Endothelial cell of umbilical vein (primary cell): Measurements from ENCODE around the gene EDRF1. TPM values are rescaled to one million over a fixed set of nuclear protein-coding genes. Genes with fewer than 3 reads are reported as not detected.
"Not testable (repeated sequence)": the region's sequence is repeated elsewhere in the genome, so short reads cannot be mapped to it uniquely, and the experiment has no call there.

Experiments used
- BruUV-seq: library from RNA; stranded (reverse); fragments of 400-500 nt; replicated peaks from 2 replicates; lab custom pipeline; 2021; lab: Mats Ljungman, UMichigan
- CTCF ChIA-PET: fragments of 300-600, 350-600 bp; sonication (Branson Sonifier 250); formaldehyde crosslinking; loops from one replicate; lab custom pipeline; 2021; ENCODE audit warnings: antibody characterized with exemption, inconsistent platforms; lab: Charles Lee
- POLR2A ChIA-PET: fragments of 300-600, 350-600 bp; sonication (Branson Sonifier 250); formaldehyde crosslinking; loops from one replicate; lab custom pipeline; 2021; ENCODE audit warnings: antibody characterized with exemption, inconsistent platforms; lab: Charles Lee
- DNase-seq: peaks from one replicate; pipeline ENCODE4 v3.0.0-alpha.2; 2011; ENCODE audit warnings: low read depth, low spot score
- FAIRE-seq: peaks from 2 replicates; lab custom pipeline; 2011; peaks lifted over from hg19 to GRCh38; lab: Jason Lieb, UNC
- H2AFZ ChIP-seq: 2 replicates; pipeline ENCODE4 v1.6.0; 2012; ENCODE audit warnings: low read depth, low read length, control low read depth, inconsistent platforms
- H3K27ac ChIP-seq: 2 replicates; pipeline ENCODE4 v1.5.1; 2011; ENCODE audit warnings: low read depth, mild to moderate bottlenecking, control low read depth, low read length, moderate library complexity; ENCODE audit not compliant: insufficient read depth
- H3K27me3 ChIP-seq, 2 experiments: 2 replicates each; pipeline versions ENCODE4 v1.6.0 to v1.6.1; 2011; ENCODE audit warnings: low read length in 2 of 2, mixed read lengths in 1 of 2; ENCODE audit not compliant: control insufficient read depth in 2 of 2, insufficient read depth in 2 of 2
- H3K36me3 ChIP-seq, 2 experiments: 2 replicates in 1 of 2; 3 replicates in 1 of 2; pipeline ENCODE4 v1.5.1; 2011; ENCODE audit warnings: low read length in 2 of 2, mild to moderate bottlenecking in 1 of 2, moderate library complexity in 1 of 2; ENCODE audit not compliant: control insufficient read depth in 2 of 2, insufficient read depth in 2 of 2; ENCODE audit errors: extremely low read depth in 1 of 2
- H3K4me1 ChIP-seq: 3 replicates; pipeline ENCODE4 v1.5.1; 2011; ENCODE audit warnings: mild to moderate bottlenecking, low read length; ENCODE audit not compliant: control insufficient read depth, insufficient read depth; ENCODE audit errors: extremely low read depth
- H3K4me2 ChIP-seq: 2 replicates; pipeline ENCODE4 v1.6.1; 2011; ENCODE audit warnings: low read length, control low read depth, mixed read lengths; ENCODE audit not compliant: insufficient read depth
- H3K4me3 ChIP-seq, 3 experiments: fragments of 200-600 bp in 1 of 3; sonication (generic), shearing (Covaris generic) in 1 of 3; replicated peaks in 1 of 3; 2 replicates each; pipeline ENCODE4 v1.5.1; 2011 to 2016; ENCODE audit warnings: control low read depth in 3 of 3, low read length in 3 of 3, mild to moderate bottlenecking in 2 of 3, inconsistent platforms in 1 of 3, low read depth in 1 of 3, moderate library complexity in 1 of 3; ENCODE audit not compliant: insufficient read depth in 1 of 3
- H3K79me2 ChIP-seq: 2 replicates; pipeline ENCODE4 v1.6.0; 2012; ENCODE audit warnings: low read length, inconsistent platforms; ENCODE audit not compliant: control insufficient read depth, insufficient read depth
- H3K9ac ChIP-seq: replicated peaks from 2 replicates; pipeline ENCODE3; 2011; ENCODE audit warnings: low read length, control low read depth; ENCODE audit not compliant: insufficient read depth; ENCODE audit errors: extremely low read depth
- H3K9me1 ChIP-seq: replicated peaks from 3 replicates; pipeline ENCODE4 v1.6.0; 2011; ENCODE audit warnings: mild to moderate bottlenecking, low read length; ENCODE audit not compliant: control insufficient read depth, insufficient read depth; ENCODE audit errors: extremely low read depth
- H3K9me3 ChIP-seq: replicated peaks from 2 replicates; pipeline ENCODE4 v1.5.1; 2012; ENCODE audit warnings: low read length, inconsistent platforms; ENCODE audit not compliant: control insufficient read depth, insufficient read depth
- H4K20me1 ChIP-seq: replicated peaks from 2 replicates; pipeline ENCODE3; 2011; ENCODE audit warnings: mild to moderate bottlenecking, low read length; ENCODE audit not compliant: control insufficient read depth, insufficient read depth; ENCODE audit errors: extremely low read depth
- EZH2 ChIP-seq: IDR thresholded peaks from 2 replicates; pipeline ENCODE4 v1.6.1; 2012; ENCODE audit warnings: borderline replicate concordance, low read depth, mild to moderate bottlenecking, moderate library complexity, low read length, inconsistent platforms; ENCODE audit not compliant: severe bottlenecking
- JUN ChIP-seq: IDR thresholded peaks from 2 replicates; pipeline ENCODE4 v1.6.1; 2011; ENCODE audit warnings: borderline replicate concordance, low read depth; ENCODE audit not compliant: insufficient read length, insufficient read depth
- MYC ChIP-seq: IDR thresholded peaks from one replicate; pipeline ENCODE4 v1.6.1; 2011; ENCODE audit warnings: mild to moderate bottlenecking, low read depth, low read length
- POLR2AphosphoS5 ChIP-seq: IDR thresholded peaks from 2 replicates; pipeline ENCODE4 v1.6.1; 2012; ENCODE audit warnings: low read depth, mild to moderate bottlenecking, control low read depth, low read length, moderate library complexity; ENCODE audit not compliant: insufficient read depth
- dilution Hi-C: fragments of 300-500 bp; cut with MboI; formaldehyde crosslinking; loops from one replicate; pipeline ENCODE4 v1.15.0; 2019; ENCODE audit warnings: low sequenced_read_pairs; ENCODE audit not compliant: extremely low pct_ligation_motif_present
- intact Hi-C: fragments of 100-400 bp; cut with micrococcal nuclease; formaldehyde crosslinking; loops from one replicate; pipeline ENCODE4 v1.10.0; 2022
- polyA plus RNA-seq, 4 experiments: library from polyadenylated mRNA; depleted of rRNA in 3 of 4; stranded (reverse) in 3 of 4; unstranded in 1 of 4; fragments of >200 nt; gene quantifications; 2 replicates each; pipeline versions ENCODE4 v1.2.1 to v1.2.3, GENCODE V29; 2011 to 2012; ENCODE audit warnings: missing spikeins in 1 of 4
- total RNA-seq: library from RNA; stranded (reverse); gene quantifications from 2 replicates; pipeline ENCODE4 v1.2.3, GENCODE V29; 2021

The EDRF1 gene
- total and polyA plus RNA-seq, 2 donors (not counting 3 experiments of a cell fraction or from before 2014, with no cell fraction given), result 11.6 to 27.8 TPM

DNA sequence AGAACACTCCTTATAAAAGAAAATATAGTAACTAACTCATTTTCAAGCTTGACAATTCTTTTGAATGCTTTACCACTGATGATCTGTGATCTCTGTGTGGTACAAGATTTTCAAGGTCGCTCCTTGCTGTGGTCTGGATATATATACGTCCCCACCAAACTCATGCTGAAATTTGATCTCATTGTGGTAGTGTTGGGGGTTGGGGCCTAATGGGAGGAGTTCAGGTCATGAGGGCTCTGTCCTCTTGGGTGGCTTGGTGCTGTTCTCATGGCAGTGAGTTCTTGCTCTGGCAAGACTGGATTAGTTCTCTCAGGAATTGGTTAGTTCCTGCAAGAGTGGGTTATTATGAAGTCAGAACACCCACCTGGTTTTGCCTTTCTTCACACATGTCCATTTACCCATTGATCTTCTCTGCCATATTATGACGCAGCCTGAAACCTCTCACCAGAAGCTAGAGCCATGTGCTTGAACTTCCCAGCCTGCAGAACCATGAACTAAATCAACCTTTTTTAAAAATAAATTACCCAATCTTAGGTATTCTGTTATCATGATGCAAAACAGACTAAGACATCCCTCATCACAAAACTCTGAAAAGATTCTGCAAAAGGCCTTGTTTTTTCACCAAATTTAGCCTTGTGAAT is 8.3 kb upstream of the EDRF1 start:
- POLR2A ChIA-PET, result no interaction called here

DNA sequence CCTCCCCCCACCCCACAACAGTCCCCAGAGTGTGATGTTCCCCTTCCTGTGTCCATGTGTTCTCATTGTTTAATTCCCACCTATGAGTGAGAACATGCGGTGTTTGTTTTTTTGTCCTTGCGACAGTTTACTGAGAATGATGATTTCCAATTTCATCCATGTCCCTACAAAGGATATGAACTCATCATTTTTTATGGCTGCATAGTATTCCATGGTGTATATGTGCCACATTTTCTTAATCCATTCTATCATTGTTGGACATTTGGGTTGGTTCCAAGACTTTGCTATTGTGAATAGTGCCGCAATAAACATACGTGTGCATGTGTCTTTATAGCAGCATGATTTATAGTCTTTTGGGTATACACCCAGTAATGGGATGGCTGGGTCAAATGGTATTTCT is 4.8 kb upstream of the EDRF1 start:
- H3K4me3 ChIP-seq, H4K20me1 ChIP-seq, H3K4me2 ChIP-seq, DNase-seq, BruUV-seq, H3K9ac ChIP-seq, H3K79me2 ChIP-seq, H3K27ac ChIP-seq, H3K4me1 ChIP-seq, H3K9me3 ChIP-seq, dilution Hi-C loops, CTCF ChIA-PET, FAIRE-seq, POLR2A ChIA-PET, H3K27me3 ChIP-seq, H3K9me1 ChIP-seq, H2AFZ ChIP-seq, H3K36me3 ChIP-seq: not testable (repeated sequence)
- intact Hi-C loops, result loop anchor here (5.0 to 10.0 kb wide), 3 partner anchors 87 to 722 kb away; no protein-coding TSS in a partner anchor

More for the DNA sequence above, 8.3 kb upstream of the EDRF1 start:
- Histone ChIP-seq H3K9ac (no peak overlapping the region), H3K79me2 (no peaks in the 10 kb centered on the region), H3K4me1 (no peaks in the 10 kb centered on the region), H3K27me3 (peaks cover 7 to 9% of the 10 kb centered on the region in 2 experiments), H3K27ac (no peak overlapping the region), H3K4me3 (no peak overlapping the region), H4K20me1 (no peaks in the 10 kb centered on the region), H3K9me3 (no peaks in the 10 kb centered on the region), H3K4me2 (no peak overlapping the region), H2AFZ (no peak overlapping the region), H3K9me1 (no peaks in the 10 kb centered on the region), H3K36me3 (no peaks in the 10 kb centered on the region)
- CTCF ChIA-PET, result no interaction called here
- no peak for FAIRE-seq
- TF ChIP-seq JUN (no peak), EZH2 (no peak), POLR2AphosphoS5 (no peak), MYC (no peak)
- BruUV-seq, result no TSS peak
- DNase-seq, result no peak
- intact Hi-C loops, result loop anchor here (10.0 kb wide), 1 partner anchor 666 kb away; no protein-coding TSS in a partner anchor
- dilution Hi-C loops, result no loop called here
